ENCODE results near the gene FXYD6. TPM values are rescaled to one million over a fixed set of nuclear protein-coding genes. Genes with fewer than 3 reads are reported as not detected.

The FXYD6 gene
- polyA plus RNA-seq, 1 donor: 227 TPM

- no peak for DNase-seq
Measured at GRCh38 chr11:117910525-117910924, 34.1 kb upstream of the FXYD6 start.

GRCh38 chr11:117909611-117910382, 33.3 kb upstream of the FXYD6 start:
- no peak for DNase-seq

- no peak for DNase-seq
Measured at GRCh38 chr11:117908959-117909610, 32.6 kb upstream of the FXYD6 start.

- no peak for DNase-seq
Measured at GRCh38 chr11:117908109-117908895, 31.8 kb upstream of the FXYD6 start.

GRCh38 chr11:117907276-117908108, 31.0 kb upstream of the FXYD6 start:
- DNase-seq: peak; percentile 64

- DNase-seq: no peak
Measured at GRCh38 chr11:117906710-117907109, 30.3 kb upstream of the FXYD6 start.

GRCh38 chr11:117906126-117906525, 29.7 kb upstream of the FXYD6 start:
- no peak for DNase-seq

- DNase-seq: no peak
Measured at GRCh38 chr11:117905524-117905923, 29.1 kb upstream of the FXYD6 start.

GRCh38 chr11:117903505-117904382, 27.3 kb upstream of the FXYD6 start:
- DNase-seq: no peak

- DNase-seq: no peak
Measured at GRCh38 chr11:117902001-117902845, 25.8 kb upstream of the FXYD6 start.

GRCh38 chr11:117901601-117902000, 25.1 kb upstream of the FXYD6 start:
- DNase-seq: no peak

GRCh38 chr11:117900720-117901440, 24.4 kb upstream of the FXYD6 start:
- no peak for DNase-seq

GRCh38 chr11:117900121-117900648, 23.7 kb upstream of the FXYD6 start:
- DNase-seq: no peak

GRCh38 chr11:117898059-117898458, 21.6 kb upstream of the FXYD6 start:
- DNase-seq: no peak

- no peak for DNase-seq
Measured at GRCh38 chr11:117892651-117893050, 16.2 kb upstream of the FXYD6 start.

- DNase-seq: no peak
Measured at GRCh38 chr11:117891362-117891761, 14.9 kb upstream of the FXYD6 start.

- DNase-seq: no peak
Measured at GRCh38 chr11:117888139-117888566, 11.7 kb upstream of the FXYD6 start.

GRCh38 chr11:117887431-117888138, 11.1 kb upstream of the FXYD6 start:
- no peak for DNase-seq

- DNase-seq: peak; percentile 83
Measured at GRCh38 chr11:117885777-117886176, 9.3 kb upstream of the FXYD6 start.

Data from hindlimb muscle (tissue), 1 donor.